Fibroblast of lung (primary cell): Measurements from ENCODE around the gene PLS1. TPM values are rescaled to one million over a fixed set of nuclear protein-coding genes. Genes with fewer than 3 reads are reported as not detected.

Experiments used
- DNase-seq, 2 donors: peaks; one replicate each; pipeline versions ENCODE4 v3.0.0 to v3.0.0-alpha.2; 2010; ENCODE audit warnings: low read depth in 2 of 2
- H2AFZ ChIP-seq: 2 replicates; pipeline ENCODE4 v1.5.1; 2012; ENCODE audit warnings: low read length, control low read depth, inconsistent platforms
- H3K27ac ChIP-seq: 2 replicates; pipeline ENCODE4 v1.5.1; 2011; ENCODE audit warnings: low read length, control low read depth; ENCODE audit not compliant: insufficient read depth
- H3K27me3 ChIP-seq: 2 replicates; pipeline ENCODE4 v1.5.1; 2011; ENCODE audit warnings: mild to moderate bottlenecking, low read length; ENCODE audit not compliant: control insufficient read depth, insufficient read depth
- H3K36me3 ChIP-seq: 2 replicates; pipeline ENCODE4 v1.5.1; 2011; ENCODE audit warnings: low read length; ENCODE audit not compliant: control insufficient read depth, insufficient read depth
- H3K4me1 ChIP-seq: 2 replicates; pipeline ENCODE4 v1.5.1; 2011; ENCODE audit warnings: low read length; ENCODE audit not compliant: control insufficient read depth, insufficient read depth; ENCODE audit errors: extremely low read depth
- H3K4me2 ChIP-seq: 2 replicates; pipeline ENCODE4 v1.5.1; 2011; ENCODE audit warnings: low read length, control low read depth; ENCODE audit not compliant: insufficient read depth; ENCODE audit errors: extremely low read depth
- H3K4me3 ChIP-seq, 4 experiments: fragments of 200-600 bp in 1 of 4; sonication (generic) in 1 of 4; replicated peaks in 1 of 4; 2 replicates each; pipeline ENCODE4 v1.5.1; 2011 to 2016; ENCODE audit warnings: low read length in 4 of 4, low read depth in 3 of 4, mild to moderate bottlenecking in 3 of 4, control low read depth in 2 of 4, inconsistent platforms in 1 of 4, mixed read lengths in 1 of 4; ENCODE audit not compliant: insufficient read depth in 1 of 4; ENCODE audit errors: control extremely low read depth in 1 of 4
- H3K79me2 ChIP-seq: 2 replicates; pipeline ENCODE4 v1.5.1; 2012; ENCODE audit warnings: mild to moderate bottlenecking, low read length, inconsistent platforms; ENCODE audit not compliant: control insufficient read depth, insufficient read depth
- H3K9ac ChIP-seq: 2 replicates; pipeline ENCODE4 v1.5.1; 2011; ENCODE audit warnings: mild to moderate bottlenecking, low read length, control low read depth; ENCODE audit not compliant: insufficient read depth
- H3K9me3 ChIP-seq: 2 replicates; pipeline ENCODE4 v1.5.1; 2012; ENCODE audit warnings: low read depth, low read length; ENCODE audit not compliant: control insufficient read depth, insufficient read depth
- H4K20me1 ChIP-seq: 2 replicates; pipeline ENCODE4 v1.5.1; 2011; ENCODE audit warnings: low read length; ENCODE audit not compliant: control insufficient read depth, insufficient read depth; ENCODE audit errors: extremely low read depth
- CTCF ChIP-seq, 2 donors: IDR thresholded peaks in 1 of 2; conservative IDR thresholded peaks in 1 of 2; 1 replicate in 1 of 2; 2 replicates in 1 of 2; pipeline ENCODE4 v1.5.1; 2011 to 2012; ENCODE audit warnings: low read length in 2 of 2, control low read depth in 1 of 2, inconsistent platforms in 1 of 2, low read depth in 1 of 2, mild to moderate bottlenecking in 1 of 2
- EZH2 ChIP-seq: IDR thresholded peaks from 2 replicates; pipeline ENCODE4 v1.5.1; 2012; ENCODE audit warnings: low read length, control low read depth, mild to moderate bottlenecking; ENCODE audit errors: missing control alignments
- polyA plus RNA-seq, 2 donors: library from polyadenylated mRNA; depleted of rRNA in 1 of 2; stranded (reverse) in 1 of 2; unstranded in 1 of 2; fragments of >200 nt; gene quantifications; 2 replicates each; pipeline ENCODE4 v1.2.1, GENCODE V29; 2011 to 2012; ENCODE audit warnings: missing spikeins in 1 of 2
- total RNA-seq: library from RNA; depleted of rRNA; stranded (reverse); fragments of >200 nt; gene quantifications from 2 replicates; pipeline ENCODE4 v1.2.1, GENCODE V29; 2014

PLS1 gene
- total and polyA plus RNA-seq, 2 donors (not counting 1 experiment from before 2014, with no cell fraction given), result 0.59 to 0.83 TPM

DNA sequence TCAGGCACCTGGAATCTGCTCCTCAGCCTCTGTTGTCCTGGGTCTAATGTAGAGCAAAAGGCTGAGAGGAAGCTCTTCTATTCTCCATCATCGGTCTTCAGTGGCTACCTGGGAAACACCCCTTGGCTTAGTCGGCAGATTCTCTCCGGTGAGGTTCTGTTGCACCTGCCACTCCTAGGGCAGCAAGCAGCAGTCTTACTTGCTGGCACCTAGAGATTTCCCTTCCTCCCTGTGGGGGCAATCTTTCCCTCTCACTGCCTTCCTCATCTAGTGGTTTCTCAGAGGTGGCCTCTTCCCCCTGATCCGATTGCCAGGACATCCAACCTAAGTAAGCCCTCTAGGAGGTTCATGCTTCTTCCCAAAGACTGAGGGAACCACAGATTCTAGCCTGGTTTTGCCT, 60.8 kb downstream of the PLS1 start:
- no peak overlapping the region for H3K9ac ChIP-seq
- H4K20me1 ChIP-seq, result no peaks in the 10 kb centered on the region
- no peak for DNase-seq
- no peaks in the 10 kb centered on the region for H3K36me3 ChIP-seq
- no peak overlapping the region for H3K4me2 ChIP-seq
- no peaks in the 10 kb centered on the region for H3K4me1 ChIP-seq
- no peak overlapping the region for H3K4me3 ChIP-seq
- no peaks in the 10 kb centered on the region for H3K79me2 ChIP-seq
- H3K27ac ChIP-seq, result no peak overlapping the region
- no peaks in the 10 kb centered on the region for H3K9me3 ChIP-seq
- TF ChIP-seq EZH2 (no peak), CTCF (conservative IDR thresholded peaks at IDR 0.05 in 1 of 2, IDR thresholded peaks at IDR 0.05 in 1 of 2; ENCODE audit: low read depth in 1 of 2, low read length in 2 of 2) (no peak)
- no peak overlapping the region for H2AFZ ChIP-seq
- H3K27me3 ChIP-seq, result no peaks in the 10 kb centered on the region

GRCh38 chr3:142660383-142660782, 64.2 kb downstream of the PLS1 start:
- H2AFZ ChIP-seq, result no peak overlapping the region
- H3K79me2 ChIP-seq, result no peaks in the 10 kb centered on the region
- H3K27me3 ChIP-seq, result no peaks in the 10 kb centered on the region
- H3K27ac ChIP-seq, result no peak overlapping the region
- H3K9me3 ChIP-seq, result no peaks in the 10 kb centered on the region
- TF ChIP-seq EZH2 (no peak), CTCF (conservative IDR thresholded peaks at IDR 0.05 in 1 of 2, IDR thresholded peaks at IDR 0.05 in 1 of 2; ENCODE audit: low read depth in 1 of 2, low read length in 2 of 2) (no peak)
- no peak overlapping the region for H3K4me3 ChIP-seq
- H4K20me1 ChIP-seq, result no peaks in the 10 kb centered on the region
- H3K4me2 ChIP-seq, result no peak overlapping the region
- no peak for DNase-seq
- no peaks in the 10 kb centered on the region for H3K36me3 ChIP-seq
- no peaks in the 10 kb centered on the region for H3K4me1 ChIP-seq
- no peak overlapping the region for H3K9ac ChIP-seq

GRCh38 chr3:142660893-142661292, 64.7 kb downstream of the PLS1 start:
- no peaks in the 10 kb centered on the region for H4K20me1 ChIP-seq
- no peak overlapping the region for H3K9ac ChIP-seq
- no peaks in the 10 kb centered on the region for H3K4me1 ChIP-seq
- DNase-seq, result no peak
- H3K4me2 ChIP-seq, result no peak overlapping the region
- no peaks in the 10 kb centered on the region for H3K9me3 ChIP-seq
- TF ChIP-seq CTCF (conservative IDR thresholded peaks at IDR 0.05 in 1 of 2, IDR thresholded peaks at IDR 0.05 in 1 of 2; ENCODE audit: low read depth in 1 of 2, low read length in 2 of 2) (no peak), EZH2 (no peak)
- no peak overlapping the region for H3K27ac ChIP-seq
- H3K79me2 ChIP-seq, result no peaks in the 10 kb centered on the region
- no peak overlapping the region for H2AFZ ChIP-seq
- no peaks in the 10 kb centered on the region for H3K36me3 ChIP-seq
- H3K27me3 ChIP-seq, result no peaks in the 10 kb centered on the region
- H3K4me3 ChIP-seq, result no peak overlapping the region
